Measurements from ENCODE around the gene PEX26.

DNA sequence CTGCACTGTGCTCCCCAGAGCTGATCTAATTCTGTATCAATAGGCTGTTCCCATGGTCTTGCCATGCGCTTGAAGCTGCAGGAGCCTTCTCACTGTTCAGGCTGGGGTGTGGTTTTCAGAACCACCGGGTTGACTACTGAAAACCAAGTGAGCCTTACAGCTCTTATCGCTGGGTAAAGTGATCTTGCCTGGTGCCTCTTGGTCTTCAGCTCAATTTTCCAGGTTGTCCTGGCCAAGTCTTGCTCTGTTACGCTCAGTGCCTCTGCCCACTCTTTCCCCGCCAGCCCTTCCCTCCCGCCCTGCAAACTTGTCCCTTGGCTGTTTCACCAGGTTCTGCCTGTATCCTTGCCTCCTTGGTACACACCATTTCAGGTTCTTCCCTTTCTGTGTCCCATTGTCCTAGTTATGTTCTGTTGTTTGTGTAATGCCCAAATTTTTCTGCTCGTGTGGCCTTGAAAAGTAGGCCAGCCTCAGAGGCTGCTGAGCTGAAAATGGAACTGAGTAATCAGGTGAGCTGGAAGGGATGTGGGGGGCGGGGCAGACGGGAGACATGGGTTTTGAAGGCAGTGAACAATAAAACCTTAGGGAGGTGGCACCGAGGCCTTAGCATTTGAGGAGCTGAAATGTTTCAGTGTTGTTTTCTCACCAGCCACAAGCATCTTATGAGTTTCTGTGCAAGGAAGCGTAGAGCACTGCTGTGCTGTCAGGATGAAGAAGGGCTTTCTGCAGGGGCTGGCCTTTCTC is 11.2 kb downstream of the PEX26 start:
- TF ChIP-seq, protein P1, sequence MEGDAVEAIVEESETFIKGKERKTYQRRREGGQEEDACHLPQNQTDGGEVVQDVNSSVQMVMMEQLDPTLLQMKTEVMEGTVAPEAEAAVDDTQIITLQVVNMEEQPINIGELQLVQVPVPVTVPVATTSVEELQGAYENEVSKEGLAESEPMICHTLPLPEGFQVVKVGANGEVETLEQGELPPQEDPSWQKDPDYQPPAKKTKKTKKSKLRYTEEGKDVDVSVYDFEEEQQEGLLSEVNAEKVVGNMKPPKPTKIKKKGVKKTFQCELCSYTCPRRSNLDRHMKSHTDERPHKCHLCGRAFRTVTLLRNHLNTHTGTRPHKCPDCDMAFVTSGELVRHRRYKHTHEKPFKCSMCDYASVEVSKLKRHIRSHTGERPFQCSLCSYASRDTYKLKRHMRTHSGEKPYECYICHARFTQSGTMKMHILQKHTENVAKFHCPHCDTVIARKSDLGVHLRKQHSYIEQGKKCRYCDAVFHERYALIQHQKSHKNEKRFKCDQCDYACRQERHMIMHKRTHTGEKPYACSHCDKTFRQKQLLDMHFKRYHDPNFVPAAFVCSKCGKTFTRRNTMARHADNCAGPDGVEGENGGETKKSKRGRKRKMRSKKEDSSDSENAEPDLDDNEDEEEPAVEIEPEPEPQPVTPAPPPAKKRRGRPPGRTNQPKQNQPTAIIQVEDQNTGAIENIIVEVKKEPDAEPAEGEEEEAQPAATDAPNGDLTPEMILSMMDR (IDR thresholded peaks at IDR 0.05), result no peak
- TF ChIP-seq POLR2A (IDR thresholded peaks at IDR 0.05), result no peak
- TF ChIP-seq EP300 (IDR thresholded peaks at IDR 0.05), result no peak
